ENCODE data around the gene DCAF8.

DCAF8 gene

GRCh38 chr1:160226623-160227022 is 35.7 kb downstream of the DCAF8 start:
- no peak for DNase-seq (ENCODE audit: low spot score)

DNA sequence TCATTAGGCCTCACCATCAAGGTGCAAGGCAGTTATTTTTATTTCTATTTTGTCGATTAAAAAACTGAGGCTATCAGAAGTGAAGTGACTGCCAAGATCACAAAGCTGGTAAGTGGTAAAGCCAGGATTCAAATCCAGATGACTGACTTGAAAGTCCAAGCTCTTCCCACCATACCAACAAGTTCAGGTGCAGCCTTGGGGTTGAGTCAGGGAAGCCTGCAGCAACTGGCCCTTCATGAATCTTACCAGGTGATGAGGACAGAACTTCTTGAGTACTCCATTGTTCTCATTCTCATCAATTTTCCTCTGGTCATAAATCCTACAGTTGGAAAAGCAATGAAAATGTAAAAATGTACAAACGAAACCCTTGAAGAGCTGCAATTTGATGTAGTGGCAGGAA is 37.0 kb downstream of the DCAF8 start:
- no peak for DNase-seq (ENCODE audit: low spot score)

DNA sequence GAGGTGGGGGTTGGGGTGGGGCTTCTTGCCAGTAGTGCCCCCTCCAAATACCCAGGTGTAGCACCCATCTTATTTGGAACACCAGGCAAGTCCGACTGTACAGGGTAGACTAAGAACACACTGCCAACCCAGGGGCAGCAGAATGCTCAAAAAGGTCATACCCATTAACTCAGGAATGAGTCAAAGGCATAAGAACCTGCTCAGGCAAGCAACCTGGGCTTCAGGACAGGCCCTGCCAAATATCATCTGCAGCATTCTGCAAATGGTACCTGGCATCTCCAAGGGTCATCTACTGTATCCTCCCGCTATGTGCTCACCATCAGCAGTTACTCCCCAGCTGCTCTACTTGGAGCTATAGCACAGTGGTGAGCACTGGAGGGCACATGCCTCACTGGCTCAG is 37.7 kb downstream of the DCAF8 start:
- DNase-seq (ENCODE audit: low spot score), result no peak

- no peak for DNase-seq (ENCODE audit: low spot score)
These were observed 39.8 kb downstream of the DCAF8 start for GRCh38 chr1:160222546-160222945.

GRCh38 chr1:160221089-160221488 is 41.3 kb downstream of the DCAF8 start:
- DNase-seq (ENCODE audit: low spot score), result no peak

DNA sequence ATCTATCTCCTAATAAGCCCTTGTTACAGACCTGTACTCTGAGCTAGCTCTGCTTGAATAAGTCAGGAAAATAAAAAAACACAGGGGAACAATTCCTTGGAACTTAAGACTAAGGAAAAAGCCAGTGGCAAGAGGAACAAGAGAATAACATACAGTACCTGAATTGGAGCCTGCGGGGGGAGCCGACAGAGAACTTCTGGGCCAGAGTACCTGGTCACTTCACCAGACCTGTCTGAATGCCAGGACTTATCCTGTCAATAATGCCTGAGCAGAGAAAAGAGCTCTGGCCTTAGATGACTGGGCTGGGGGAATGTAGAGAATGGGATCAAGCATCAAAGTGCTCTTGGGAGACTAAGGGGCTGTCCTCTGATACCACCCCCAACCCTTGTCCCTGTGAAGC is 42.0 kb downstream of the DCAF8 start:
- no peak for DNase-seq (ENCODE audit: low spot score)

GRCh38 chr1:160219062-160219929 is 43.1 kb downstream of the DCAF8 start:
- DNase-seq (ENCODE audit: low spot score), result peak; percentile 68

GRCh38 chr1:160217481-160218051 is 44.8 kb downstream of the DCAF8 start:
- DNase-seq (ENCODE audit: low spot score), result no peak

DNA sequence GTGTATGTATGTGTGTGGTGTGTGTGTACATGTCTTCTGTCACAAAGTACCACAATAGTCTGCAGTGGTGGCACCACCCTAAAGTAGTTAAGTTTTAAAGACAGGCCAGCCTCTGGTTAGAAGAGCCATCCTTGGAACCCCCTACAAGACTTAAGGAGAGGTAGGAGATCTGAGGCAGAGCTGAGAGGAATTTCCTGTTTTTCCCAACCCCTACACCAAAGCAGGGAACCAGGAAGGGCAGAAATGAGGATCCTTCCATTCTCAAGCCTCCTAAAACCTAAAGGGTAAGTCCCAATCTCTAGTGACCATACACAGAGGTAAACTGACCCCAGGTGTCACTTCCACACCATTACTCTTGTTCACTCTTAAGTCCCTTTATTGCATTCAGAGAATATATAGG is 46.0 kb downstream of the DCAF8 start:
- no peak for DNase-seq (ENCODE audit: low spot score)

DNA sequence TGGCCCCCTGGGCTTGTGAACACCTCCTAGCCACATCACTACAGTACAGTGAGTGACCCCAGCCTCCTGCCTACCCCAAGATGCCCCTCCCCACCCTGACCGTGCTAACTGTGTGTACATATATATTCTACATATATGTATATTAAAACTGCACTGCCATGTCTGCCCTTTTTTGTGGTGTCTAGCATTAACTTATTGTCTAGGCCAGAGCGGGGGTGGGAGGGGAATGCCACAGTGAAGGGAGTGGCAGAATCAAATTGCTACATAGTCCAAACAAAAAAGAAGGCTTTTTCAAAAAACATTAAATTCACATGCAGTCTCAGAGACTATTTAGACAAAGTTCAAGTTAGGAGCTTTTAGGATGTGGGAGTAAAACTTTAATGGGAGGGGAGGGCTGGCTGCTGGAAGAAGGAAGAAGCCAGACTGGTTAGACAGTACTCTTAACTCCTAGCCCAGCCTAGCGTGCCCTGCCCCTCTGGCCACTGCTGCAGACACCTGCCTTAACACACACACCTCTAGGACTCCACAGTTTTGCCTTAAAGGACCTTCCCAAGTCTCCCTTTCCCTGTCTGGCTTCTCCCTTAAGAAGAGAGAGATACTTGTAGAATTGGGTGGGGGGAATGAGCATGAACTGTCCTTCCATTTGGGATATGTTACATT is 47.7 kb downstream of the DCAF8 start:
- no peak for DNase-seq (ENCODE audit: low spot score)

DNA sequence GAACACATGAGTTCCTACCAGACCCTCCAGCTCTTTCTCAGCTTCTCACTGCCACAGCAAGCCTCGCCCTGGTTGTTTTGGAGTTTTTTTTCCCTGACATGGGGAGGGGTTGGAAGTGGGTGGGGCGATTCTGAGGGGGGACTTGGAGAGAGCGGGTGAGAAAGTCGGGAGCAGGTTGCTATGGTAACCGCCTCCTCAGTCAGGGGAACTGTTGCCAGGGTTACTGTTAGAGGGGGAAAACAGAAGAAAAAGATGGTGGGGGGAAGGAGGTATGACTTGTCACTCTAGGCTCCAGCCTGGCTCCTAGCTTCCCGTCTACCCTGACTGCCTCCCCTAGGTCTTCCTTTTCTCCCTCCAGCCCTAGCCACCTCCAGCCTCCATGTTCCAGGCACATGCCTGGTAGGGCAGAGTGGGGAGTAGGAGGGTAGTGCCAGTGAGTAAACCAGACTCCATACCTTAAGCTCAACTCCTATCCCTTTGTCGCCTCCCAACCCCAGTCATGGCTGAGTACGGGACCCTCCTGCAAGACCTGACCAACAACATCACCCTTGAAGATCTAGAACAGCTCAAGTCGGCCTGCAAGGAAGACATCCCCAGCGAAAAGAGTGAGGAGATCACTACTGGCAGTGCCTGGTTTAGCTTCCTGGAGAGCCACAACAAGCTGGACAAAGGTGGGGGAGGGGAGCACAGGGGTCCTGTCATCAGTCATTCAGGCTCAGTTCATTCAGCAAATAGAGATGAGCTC is 51.1 kb downstream of the DCAF8 start:
- no peak for DNase-seq (ENCODE audit: low spot score)

- DNase-seq (ENCODE audit: low spot score), result no peak
These were observed 51.8 kb downstream of the DCAF8 start for GRCh38 chr1:160210561-160210960.

- no peak for DNase-seq (ENCODE audit: low spot score)
These were observed 52.9 kb downstream of the DCAF8 start for GRCh38 chr1:160209321-160210046.

DNA sequence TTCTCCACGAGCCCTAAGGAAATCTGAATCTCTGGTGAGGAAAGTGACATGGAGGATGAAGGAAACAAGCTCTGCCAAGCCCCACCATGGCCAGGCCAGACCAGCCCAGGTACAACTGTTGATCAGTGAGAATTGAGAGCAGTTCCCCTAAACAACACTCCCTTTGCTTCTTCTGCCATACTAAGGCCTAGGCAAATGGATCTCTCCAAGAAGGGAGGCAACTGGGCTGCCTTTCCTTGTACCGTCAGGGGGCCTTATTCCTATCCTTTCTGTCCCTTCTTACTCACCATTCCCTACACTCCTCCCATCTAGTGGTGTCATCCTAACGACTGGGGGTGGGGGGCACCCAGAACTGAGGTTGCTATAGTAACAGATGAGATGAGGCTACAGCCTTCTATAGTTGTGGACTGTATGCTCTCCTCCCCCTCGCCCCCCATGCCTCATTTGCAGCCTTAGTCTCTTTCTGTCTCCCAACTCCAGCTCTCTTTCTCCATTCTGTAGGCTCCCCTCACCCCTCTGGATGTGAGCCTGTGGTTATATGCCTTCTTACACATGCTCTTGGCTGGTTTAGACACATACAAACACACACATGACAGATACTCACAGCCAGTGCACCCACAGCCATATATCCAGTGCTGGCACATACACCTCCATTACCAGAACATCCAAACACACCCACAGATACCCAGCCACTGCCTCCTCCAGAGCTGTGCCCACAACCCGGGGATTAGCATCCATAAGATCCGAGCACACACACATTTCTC is 53.6 kb downstream of the DCAF8 start:
- DNase-seq (ENCODE audit: low spot score), result no peak

DNA sequence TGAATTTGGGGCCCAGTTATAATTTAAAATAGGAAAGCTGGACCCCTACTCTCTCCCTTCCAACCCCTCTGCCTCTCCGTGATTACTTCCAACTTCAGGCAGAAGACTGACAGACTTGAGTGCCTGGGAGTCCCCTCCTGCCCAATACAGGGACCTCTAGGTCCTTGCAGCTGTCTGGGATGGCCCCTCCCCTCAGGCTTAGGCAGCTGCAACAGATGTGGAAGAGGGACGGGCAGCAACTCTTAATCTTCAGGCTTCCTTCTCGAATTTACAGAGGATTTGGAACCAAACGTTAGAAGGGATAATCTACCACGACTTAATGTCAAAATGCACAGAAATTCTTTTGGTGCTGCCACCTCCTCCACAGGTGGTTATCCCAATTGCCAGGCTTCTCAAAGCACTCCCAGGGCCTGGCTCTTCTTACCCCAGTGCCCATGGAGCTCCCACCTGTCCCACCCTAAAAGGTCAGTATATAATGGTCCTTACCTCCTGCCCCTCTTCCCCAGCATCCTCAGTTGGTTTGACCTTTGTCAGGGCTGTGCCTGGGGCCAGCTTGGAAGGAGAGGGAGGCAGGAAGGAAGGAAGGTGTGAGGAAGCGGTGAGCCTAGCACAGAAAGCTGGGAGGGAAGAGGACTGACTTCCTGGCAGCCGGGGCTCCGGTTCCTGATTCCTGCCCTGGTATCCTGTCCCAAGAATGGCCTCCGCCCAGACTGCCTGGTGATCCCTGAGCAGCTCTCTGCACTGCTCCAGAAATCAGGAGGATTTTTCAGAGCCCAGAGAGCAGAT is 54.4 kb downstream of the DCAF8 start:
- no peak for DNase-seq (ENCODE audit: low spot score)

DNA sequence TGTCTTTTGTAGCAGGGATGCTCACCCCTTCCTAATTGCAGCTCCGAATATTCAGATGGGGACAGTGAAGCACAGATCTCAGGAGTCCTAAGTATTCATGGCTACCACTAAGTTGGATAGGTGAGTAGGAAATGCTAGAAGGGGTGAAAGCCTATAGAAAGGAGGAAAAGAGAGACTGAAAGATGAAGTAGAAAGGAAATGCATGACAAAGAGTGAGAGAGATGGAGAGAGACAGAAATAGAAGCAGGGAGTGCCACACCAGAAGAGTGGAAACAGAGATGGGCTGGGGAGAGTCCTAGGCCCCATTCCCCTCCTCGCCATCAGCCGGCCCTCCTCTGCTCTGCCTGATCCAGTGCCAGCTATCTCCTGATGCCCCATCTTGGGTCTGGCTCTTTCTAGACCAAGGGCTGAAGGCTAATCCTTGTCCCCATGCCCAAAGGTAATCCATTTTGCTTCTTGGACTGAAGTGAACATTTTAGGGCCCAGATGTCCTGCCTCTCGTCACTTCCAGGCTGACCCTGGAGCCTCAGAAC is 55.2 kb downstream of the DCAF8 start:
- DNase-seq (ENCODE audit: low spot score), result no peak

- peak; percentile 56 for DNase-seq (ENCODE audit: low spot score)
These were observed 55.8 kb downstream of the DCAF8 start for GRCh38 chr1:160206421-160207117.

DNA sequence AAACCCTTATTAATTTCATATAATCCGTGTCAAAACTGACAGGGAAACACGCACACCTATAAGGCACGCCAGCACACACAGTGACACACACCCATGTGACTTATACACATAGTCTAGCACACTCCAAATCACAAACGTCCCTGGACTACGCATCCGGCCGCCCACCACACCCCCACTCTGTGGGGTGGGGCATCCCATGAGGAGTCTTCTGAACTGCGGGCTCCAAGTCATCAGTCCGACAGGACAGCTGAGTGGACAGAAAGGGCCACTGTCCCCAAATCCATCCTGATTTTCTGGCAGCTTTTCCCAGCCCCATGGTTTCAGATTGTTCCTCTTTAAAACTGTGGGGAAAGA is 56.3 kb downstream of the DCAF8 start:
- DNase-seq (ENCODE audit: low spot score), result no peak

GRCh38 chr1:160205242-160206035 is 56.9 kb downstream of the DCAF8 start, which contains the start of gene PEA15:
TSS of gene PEA15 (plus strand) at chr1:160205384. CDS start at chr1:160211545, 6,161 bp downstream.
- DNase-seq (ENCODE audit: low spot score), result peak; percentile 98

All from iPS-NIHi11 (cell line).